A673 (cell line): Measurements from ENCODE around the gene DGKH. TPM values are rescaled to one million over a fixed set of nuclear protein-coding genes. Genes with fewer than 3 reads are reported as not detected.

ENCODE experiments used
- Bru-seq: library from RNA; stranded (reverse); fragments of 400-500 nt; gene quantifications from one replicate; lab custom pipeline; 2021; lab: Mats Ljungman, UMichigan
- BruChase-seq, 2 experiments: library from RNA; stranded (reverse); fragments of 400-500 nt; gene quantifications; one replicate each; lab custom pipeline; 2021; lab: Mats Ljungman, UMichigan
- BruUV-seq: library from RNA; stranded (reverse); fragments of 400-500 nt; replicated peaks from 2 replicates; lab custom pipeline; 2021; lab: Mats Ljungman, UMichigan
- CTCF ChIA-PET: fragments of 300-600 bp; sonication (Branson Sonifier 250); formaldehyde crosslinking; loops from one replicate; lab custom pipeline; 2022; ENCODE audit warnings: antibody characterized with exemption; lab: Charles Lee
- POLR2A ChIA-PET: fragments of 300-600 bp; sonication (Branson Sonifier 250); formaldehyde crosslinking; loops from one replicate; lab custom pipeline; 2022; ENCODE audit warnings: antibody characterized with exemption; ENCODE audit not compliant: low non-redundant PET; lab: Charles Lee
- DNase-seq: peaks from one replicate; pipeline ENCODE4 v3.0.0-alpha.2; 2015; ENCODE audit warnings: low spot score
- H3K27ac ChIP-seq: fragments of 200-600 bp; sonication (generic); 2 replicates; pipeline ENCODE4 v1.5.1; 2016; ENCODE audit warnings: mixed run types, low read depth, mild to moderate bottlenecking, mixed read lengths, antibody characterized with exemption, low read length; ENCODE audit not compliant: poor library complexity, severe bottlenecking
- H3K27me3 ChIP-seq: fragments of 200-600 bp; sonication (generic); replicated peaks from 2 replicates; pipeline ENCODE4 v1.6.1; 2017; ENCODE audit warnings: mixed run types, low read depth, mild to moderate bottlenecking, mixed read lengths, antibody characterized with exemption, low read length; ENCODE audit not compliant: insufficient read depth, poor library complexity
- H3K36me3 ChIP-seq: fragments of 200-600 bp; sonication (generic); 2 replicates; pipeline ENCODE4 v1.6.1; 2016; ENCODE audit warnings: mixed run types, mild to moderate bottlenecking, mixed read lengths, antibody characterized with exemption, low read length; ENCODE audit not compliant: insufficient read depth, poor library complexity, severe bottlenecking
- H3K4me1 ChIP-seq: fragments of 200-600 bp; sonication (generic); 2 replicates; pipeline ENCODE4 v1.6.1; 2017; ENCODE audit warnings: mixed run types, mild to moderate bottlenecking, mixed read lengths, antibody characterized with exemption, low read length; ENCODE audit not compliant: insufficient read depth, poor library complexity, severe bottlenecking
- H3K4me3 ChIP-seq: fragments of 200-600 bp; sonication (generic); 2 replicates; pipeline ENCODE4 v1.5.1; 2016; ENCODE audit warnings: low read depth, mixed run types, mild to moderate bottlenecking, mixed read lengths, low read length; ENCODE audit not compliant: poor library complexity, severe bottlenecking
- H3K9me3 ChIP-seq: fragments of 200-600 bp; sonication (generic); 2 replicates; pipeline ENCODE4 v1.6.1; 2016; ENCODE audit warnings: mixed run types, low read depth, mild to moderate bottlenecking, mixed read lengths, antibody characterized with exemption, low read length; ENCODE audit not compliant: poor library complexity, severe bottlenecking
- EZH2 ChIP-seq: fragments of 200-600 bp; sonication (generic); IDR thresholded peaks from 2 replicates; pipeline ENCODE4 v1.6.1; 2017; ENCODE audit warnings: borderline replicate concordance, low read depth, mild to moderate bottlenecking, mixed read lengths, antibody characterized with exemption, low read length; ENCODE audit not compliant: poor library complexity, severe bottlenecking
- intact Hi-C: fragments of 100-400 bp; cut with micrococcal nuclease; formaldehyde crosslinking; loops from one replicate; pipeline ENCODE4 v1.10.0; 2022; ENCODE audit not compliant: unreplicated experiment
- long read RNA-seq: library from polyadenylated mRNA; stranded (forward); transcript quantifications from one replicate; pipeline ENCODE4 v2.0.0, GENCODE V29; 2022
- total RNA-seq: library from RNA; stranded (reverse); gene quantifications from 2 replicates; pipeline ENCODE4 v1.2.3, GENCODE V29; 2021
- TF ChIP-seq, protein P1 (sequence below): fragments of 300-800, 200-600 bp; sonication (generic); conservative IDR thresholded peaks from 2 replicates; pipeline ENCODE4 v1.5.1; 2017; ENCODE audit warnings: low read depth, mild to moderate bottlenecking, antibody characterized with exemption, low read length, moderate library complexity, mixed read lengths

The DGKH gene, protein sequence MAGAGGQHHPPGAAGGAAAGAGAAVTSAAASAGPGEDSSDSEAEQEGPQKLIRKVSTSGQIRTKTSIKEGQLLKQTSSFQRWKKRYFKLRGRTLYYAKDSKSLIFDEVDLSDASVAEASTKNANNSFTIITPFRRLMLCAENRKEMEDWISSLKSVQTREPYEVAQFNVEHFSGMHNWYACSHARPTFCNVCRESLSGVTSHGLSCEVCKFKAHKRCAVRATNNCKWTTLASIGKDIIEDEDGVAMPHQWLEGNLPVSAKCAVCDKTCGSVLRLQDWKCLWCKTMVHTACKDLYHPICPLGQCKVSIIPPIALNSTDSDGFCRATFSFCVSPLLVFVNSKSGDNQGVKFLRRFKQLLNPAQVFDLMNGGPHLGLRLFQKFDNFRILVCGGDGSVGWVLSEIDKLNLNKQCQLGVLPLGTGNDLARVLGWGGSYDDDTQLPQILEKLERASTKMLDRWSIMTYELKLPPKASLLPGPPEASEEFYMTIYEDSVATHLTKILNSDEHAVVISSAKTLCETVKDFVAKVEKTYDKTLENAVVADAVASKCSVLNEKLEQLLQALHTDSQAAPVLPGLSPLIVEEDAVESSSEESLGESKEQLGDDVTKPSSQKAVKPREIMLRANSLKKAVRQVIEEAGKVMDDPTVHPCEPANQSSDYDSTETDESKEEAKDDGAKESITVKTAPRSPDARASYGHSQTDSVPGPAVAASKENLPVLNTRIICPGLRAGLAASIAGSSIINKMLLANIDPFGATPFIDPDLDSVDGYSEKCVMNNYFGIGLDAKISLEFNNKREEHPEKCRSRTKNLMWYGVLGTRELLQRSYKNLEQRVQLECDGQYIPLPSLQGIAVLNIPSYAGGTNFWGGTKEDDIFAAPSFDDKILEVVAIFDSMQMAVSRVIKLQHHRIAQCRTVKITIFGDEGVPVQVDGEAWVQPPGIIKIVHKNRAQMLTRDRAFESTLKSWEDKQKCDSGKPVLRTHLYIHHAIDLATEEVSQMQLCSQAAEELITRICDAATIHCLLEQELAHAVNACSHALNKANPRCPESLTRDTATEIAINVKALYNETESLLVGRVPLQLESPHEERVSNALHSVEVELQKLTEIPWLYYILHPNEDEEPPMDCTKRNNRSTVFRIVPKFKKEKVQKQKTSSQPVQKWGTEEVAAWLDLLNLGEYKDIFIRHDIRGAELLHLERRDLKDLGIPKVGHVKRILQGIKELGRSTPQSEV
- 13.1 and 13.8 TPM in 2 replicates for total RNA-seq
- percentile 76 among the genes with signal in this experiment for Bru-seq, nascent RNA
- BruChase-seq, experiment 1, labeled RNA remaining after a 2-hour chase = percentile 76 among the genes with signal in this experiment
- BruChase-seq, experiment 2, labeled RNA remaining after a 6-hour chase = percentile 72 among the genes with signal in this experiment
- long read RNA-seq, partial matches to known transcripts = 0 of 4 reads
- long read RNA-seq, other reads (novel, unspliced or antisense) = 4 of 4 reads

DNA sequence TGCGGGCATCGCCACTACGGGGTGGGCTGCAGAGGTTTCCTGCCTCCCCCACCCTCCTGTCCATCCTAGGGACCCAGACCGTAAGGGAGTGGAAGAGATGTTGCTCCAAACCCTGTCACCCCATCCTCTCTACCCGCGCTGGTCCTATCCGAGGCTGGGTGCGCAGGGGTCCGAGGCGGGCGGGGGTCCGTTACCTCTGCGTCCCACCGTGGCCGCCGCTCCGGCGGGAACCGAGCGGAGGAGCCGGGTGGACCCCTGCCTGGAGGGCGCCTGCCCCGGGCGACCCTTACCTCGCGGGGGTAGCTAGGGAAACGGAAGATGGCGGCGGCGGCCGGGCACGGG is at the start of gene DGKH:
Gene DGKH (plus strand): TSS at position 307 of the 342 bp plus-strand sequence. CDS start 126 bp downstream, outside the sequence.
- Histone ChIP-seq H3K4me1 (no peaks in the 10 kb centered on the region), H3K4me3 (peak within 1 kb of the TSS; percentile 75), H3K36me3 (no peaks in the 10 kb centered on the region), H3K27me3 (peaks cover 5% of the 10 kb centered on the region), H3K27ac (peak within 1 kb of the TSS; percentile 66), H3K9me3 (no peaks in the 10 kb centered on the region)
- no TSS peak for BruUV-seq
- POLR2A ChIA-PET = no interaction called here
- CTCF ChIA-PET = no interaction called here
- TF ChIP-seq, protein P1, sequence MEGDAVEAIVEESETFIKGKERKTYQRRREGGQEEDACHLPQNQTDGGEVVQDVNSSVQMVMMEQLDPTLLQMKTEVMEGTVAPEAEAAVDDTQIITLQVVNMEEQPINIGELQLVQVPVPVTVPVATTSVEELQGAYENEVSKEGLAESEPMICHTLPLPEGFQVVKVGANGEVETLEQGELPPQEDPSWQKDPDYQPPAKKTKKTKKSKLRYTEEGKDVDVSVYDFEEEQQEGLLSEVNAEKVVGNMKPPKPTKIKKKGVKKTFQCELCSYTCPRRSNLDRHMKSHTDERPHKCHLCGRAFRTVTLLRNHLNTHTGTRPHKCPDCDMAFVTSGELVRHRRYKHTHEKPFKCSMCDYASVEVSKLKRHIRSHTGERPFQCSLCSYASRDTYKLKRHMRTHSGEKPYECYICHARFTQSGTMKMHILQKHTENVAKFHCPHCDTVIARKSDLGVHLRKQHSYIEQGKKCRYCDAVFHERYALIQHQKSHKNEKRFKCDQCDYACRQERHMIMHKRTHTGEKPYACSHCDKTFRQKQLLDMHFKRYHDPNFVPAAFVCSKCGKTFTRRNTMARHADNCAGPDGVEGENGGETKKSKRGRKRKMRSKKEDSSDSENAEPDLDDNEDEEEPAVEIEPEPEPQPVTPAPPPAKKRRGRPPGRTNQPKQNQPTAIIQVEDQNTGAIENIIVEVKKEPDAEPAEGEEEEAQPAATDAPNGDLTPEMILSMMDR = no peak
- TF ChIP-seq EZH2 = no peak
- peak; percentile 15 for DNase-seq
- intact Hi-C loops = no loop called here

DNA sequence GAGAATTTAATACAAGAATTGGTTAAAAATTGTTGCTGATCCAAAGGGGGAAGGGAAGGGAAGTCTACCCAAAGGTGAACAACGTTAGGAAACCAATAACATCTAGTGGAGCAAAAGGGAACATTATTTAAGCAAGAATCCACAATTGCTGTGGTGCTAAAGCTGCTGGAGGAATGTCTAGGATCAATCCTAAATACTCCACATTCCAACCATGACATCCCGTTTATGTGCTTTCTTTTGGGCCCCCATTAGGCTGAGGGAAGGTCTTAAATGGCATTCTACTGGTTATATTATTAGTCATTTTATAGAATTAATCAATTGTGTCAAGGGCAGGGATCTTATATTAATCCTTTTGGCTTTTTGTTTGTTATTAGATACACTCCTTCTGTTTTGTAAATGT is 47.6 kb upstream of the DGKH start:
- ChIA-PET POLR2A (no interaction called here), CTCF (no interaction called here)

More for the DNA sequence above, 47.6 kb upstream of the DGKH start:
- TF ChIP-seq EZH2 = no peak
- TF ChIP-seq, protein P1 = no peak
- BruUV-seq = no TSS peak
- Histone ChIP-seq H3K27me3 (peaks cover 6% of the 10 kb centered on the region), H3K4me1 (no peaks in the 10 kb centered on the region), H3K9me3 (no peaks in the 10 kb centered on the region), H3K27ac (no peak overlapping the region), H3K36me3 (no peaks in the 10 kb centered on the region), H3K4me3 (no peak overlapping the region)
- intact Hi-C loops = no loop called here
- no peak for DNase-seq
